HepG2 (cell line): ENCODE measurements around the gene SEZ6. TPM values are rescaled to one million over a fixed set of nuclear protein-coding genes. Genes with fewer than 3 reads are reported as not detected.

Experiments
- HOXA3 ChIP-seq: sonication (generic); formaldehyde crosslinking; IDR thresholded peaks from 2 replicates; pipeline ENCODE4 v1.5.0; 2020; ENCODE audit warnings: missing genetic modification reagents
- POLR2AphosphoS5 ChIP-seq: IDR thresholded peaks from 2 replicates; pipeline ENCODE4 v1.6.1; 2012; ENCODE audit warnings: low read depth, low read length
- RXRB ChIP-seq: IDR thresholded peaks from 2 replicates; pipeline ENCODE4 v1.6.1; 2016; ENCODE audit warnings: borderline replicate concordance, missing genetic modification reagents, missing compliant biosample characterization
- ZNF615 ChIP-seq: sonication (generic); formaldehyde crosslinking; IDR thresholded peaks from 2 replicates; pipeline ENCODE4 v1.5.0; 2020; ENCODE audit warnings: mild to moderate bottlenecking, missing genetic modification reagents, borderline replicate concordance
- polyA plus RNA-seq, 8 experiments: library from polyadenylated mRNA; depleted of rRNA in 3 of 8; stranded (reverse) in 7 of 8; unstranded in 1 of 8; fragments of >200 nt; fragmentation: Illumina TruSeq in 4 of 8; extraction: Trizol in 4 of 8; gene quantifications; 2 replicates each; pipeline versions ENCODE4 v1.2.1 to v1.2.3, GENCODE V29; 2011 to 2016; ENCODE audit warnings: low read depth in 4 of 8, missing spikeins in 1 of 8, mixed read lengths in 1 of 8; ENCODE audit not compliant: insufficient read depth in 1 of 8
- total RNA-seq, 5 experiments: library from RNA; depleted of rRNA; stranded (reverse); fragments of >200 nt; fragmentation: Illumina TruSeq; extraction: Trizol; gene quantifications; 2 replicates each; pipeline ENCODE4 v1.2.3, GENCODE V29; 2016; ENCODE audit warnings: low read depth in 1 of 5
- TF ChIP-seq, protein P1 (sequence below): sonication (generic); formaldehyde crosslinking; IDR thresholded peaks from one replicate; pipeline ENCODE4 v1.5.1; 2020; ENCODE audit warnings: mild to moderate bottlenecking, missing genetic modification reagents; ENCODE audit errors: not compliant biosample characterization
- TF ChIP-seq, protein P2 (sequence below): IDR thresholded peaks from 2 replicates; pipeline ENCODE4 v1.6.1; 2016; ENCODE audit warnings: low read depth, missing genetic modification reagents, missing compliant biosample characterization
- TF ChIP-seq, protein P3 (sequence below), 2 experiments: IDR thresholded peaks; 2 replicates each; pipeline ENCODE4 v1.6.1; 2011 to 2012; ENCODE audit warnings: low read length in 2 of 2, borderline replicate concordance in 1 of 2, low read depth in 1 of 2, mild to moderate bottlenecking in 1 of 2, moderate library complexity in 1 of 2

The SEZ6 gene
- total and polyA plus RNA-seq, 2 of the 13 experiments (the other 11 are each of a cell fraction or from before 2014, with no cell fraction given): not detected

DNA sequence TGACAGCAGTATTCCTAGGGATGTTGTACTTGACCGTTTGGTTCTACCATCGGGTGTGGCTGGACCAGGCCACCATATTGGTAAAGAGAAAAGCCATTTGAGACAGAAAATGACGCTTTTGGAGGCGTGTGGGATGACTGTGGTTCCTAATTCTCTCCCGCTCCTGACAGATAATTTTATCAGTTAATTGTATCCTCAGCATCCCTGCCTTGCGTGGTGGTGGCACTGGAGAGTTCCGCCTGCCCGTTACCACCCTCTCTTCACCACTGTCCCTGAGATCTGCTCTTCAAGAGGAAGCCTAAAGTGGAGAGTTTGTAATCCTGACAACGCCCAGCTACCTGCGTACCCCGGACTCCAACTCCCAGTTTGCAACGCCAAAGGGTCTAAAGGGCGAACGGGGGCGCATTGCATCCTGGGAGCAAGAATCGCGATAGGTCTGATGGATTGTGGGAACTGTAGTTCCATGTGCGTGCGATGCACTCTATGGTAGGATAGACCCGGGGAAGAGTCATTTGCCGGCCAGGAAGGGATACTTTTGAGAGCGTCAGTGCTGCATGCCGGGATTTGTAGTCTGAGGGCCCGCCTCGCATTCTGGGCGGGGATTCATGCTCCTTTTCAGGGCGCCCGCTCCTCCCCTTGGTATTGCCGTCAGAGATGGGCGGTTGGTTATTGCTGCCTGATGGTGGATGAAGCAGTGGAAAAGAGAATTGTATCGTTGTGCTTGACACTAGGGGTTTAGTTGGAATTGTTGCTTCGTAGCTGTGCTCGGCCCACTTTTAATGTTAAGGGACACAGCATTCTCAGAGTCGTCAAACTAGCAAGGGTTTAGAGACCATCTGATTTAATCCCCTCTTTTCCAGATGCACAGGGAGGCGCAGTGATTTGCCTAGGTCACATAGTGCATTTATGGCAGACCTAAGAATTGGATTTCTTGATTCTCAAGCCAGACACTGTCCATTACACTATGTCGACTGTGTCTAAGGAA lies 53.5 kb downstream of the SEZ6 start (continued):
- TF ChIP-seq, protein P1, sequence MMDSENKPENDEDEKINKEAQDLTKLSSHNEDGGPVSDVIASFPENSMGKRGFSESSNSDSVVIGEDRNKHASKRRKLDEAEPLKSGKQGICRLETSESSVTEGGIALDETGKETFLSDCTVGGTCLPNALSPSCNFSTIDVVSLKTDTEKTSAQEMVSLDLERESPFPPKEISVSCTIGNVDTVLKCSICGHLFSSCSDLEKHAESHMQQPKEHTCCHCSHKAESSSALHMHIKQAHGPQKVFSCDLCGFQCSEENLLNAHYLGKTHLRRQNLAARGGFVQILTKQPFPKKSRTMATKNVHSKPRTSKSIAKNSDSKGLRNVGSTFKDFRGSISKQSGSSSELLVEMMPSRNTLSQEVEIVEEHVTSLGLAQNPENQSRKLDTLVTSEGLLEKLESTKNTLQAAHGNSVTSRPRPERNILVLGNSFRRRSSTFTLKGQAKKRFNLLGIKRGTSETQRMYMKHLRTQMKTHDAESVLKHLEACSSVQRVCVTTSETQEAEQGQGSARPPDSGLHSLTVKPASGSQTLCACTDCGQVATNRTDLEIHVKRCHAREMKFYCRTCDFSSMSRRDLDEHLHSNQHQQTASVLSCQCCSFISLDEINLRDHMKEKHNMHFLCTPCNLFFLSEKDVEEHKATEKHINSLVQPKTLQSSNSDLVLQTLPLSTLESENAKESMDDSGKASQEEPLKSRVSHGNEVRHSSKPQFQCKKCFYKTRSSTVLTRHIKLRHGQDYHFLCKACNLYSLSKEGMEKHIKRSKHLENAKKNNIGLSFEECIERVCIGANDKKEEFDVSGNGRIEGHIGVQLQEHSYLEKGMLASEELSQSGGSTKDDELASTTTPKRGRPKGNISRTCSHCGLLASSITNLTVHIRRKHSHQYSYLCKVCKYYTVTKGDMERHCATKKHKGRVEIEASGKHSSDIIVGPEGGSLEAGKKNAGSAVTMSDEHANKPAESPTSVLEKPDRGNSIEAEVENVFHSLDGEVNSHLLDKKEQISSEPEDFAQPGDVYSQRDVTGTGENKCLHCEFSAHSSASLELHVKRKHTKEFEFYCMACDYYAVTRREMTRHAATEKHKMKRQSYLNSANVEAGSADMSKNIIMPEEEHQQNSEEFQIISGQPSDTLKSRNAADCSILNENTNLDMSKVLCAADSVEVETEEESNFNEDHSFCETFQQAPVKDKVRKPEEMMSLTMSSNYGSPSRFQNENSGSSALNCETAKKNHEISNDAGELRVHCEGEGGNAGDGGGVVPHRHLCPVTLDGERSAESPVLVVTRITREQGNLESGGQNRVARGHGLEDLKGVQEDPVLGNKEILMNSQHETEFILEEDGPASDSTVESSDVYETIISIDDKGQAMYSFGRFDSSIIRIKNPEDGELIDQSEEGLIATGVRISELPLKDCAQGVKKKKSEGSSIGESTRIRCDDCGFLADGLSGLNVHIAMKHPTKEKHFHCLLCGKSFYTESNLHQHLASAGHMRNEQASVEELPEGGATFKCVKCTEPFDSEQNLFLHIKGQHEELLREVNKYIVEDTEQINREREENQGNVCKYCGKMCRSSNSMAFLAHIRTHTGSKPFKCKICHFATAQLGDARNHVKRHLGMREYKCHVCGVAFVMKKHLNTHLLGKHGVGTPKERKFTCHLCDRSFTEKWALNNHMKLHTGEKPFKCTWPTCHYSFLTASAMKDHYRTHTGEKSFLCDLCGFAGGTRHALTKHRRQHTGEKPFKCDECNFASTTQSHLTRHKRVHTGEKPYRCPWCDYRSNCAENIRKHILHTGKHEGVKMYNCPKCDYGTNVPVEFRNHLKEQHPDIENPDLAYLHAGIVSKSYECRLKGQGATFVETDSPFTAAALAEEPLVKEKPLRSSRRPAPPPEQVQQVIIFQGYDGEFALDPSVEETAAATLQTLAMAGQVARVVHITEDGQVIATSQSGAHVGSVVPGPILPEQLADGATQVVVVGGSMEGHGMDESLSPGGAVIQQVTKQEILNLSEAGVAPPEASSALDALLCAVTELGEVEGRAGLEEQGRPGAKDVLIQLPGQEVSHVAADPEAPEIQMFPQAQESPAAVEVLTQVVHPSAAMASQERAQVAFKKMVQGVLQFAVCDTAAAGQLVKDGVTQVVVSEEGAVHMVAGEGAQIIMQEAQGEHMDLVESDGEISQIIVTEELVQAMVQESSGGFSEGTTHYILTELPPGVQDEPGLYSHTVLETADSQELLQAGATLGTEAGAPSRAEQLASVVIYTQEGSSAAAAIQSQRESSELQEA (CRISPR knock-in tag): no peak
- TF ChIP-seq ZNF615 (CRISPR knock-in tag) (no peak), POLR2AphosphoS5 (peak; percentile 65; the same call in 1 of the 2 replicates), HOXA3 (peak; percentile 89; the same call in 1 of the 2 replicates), RXRB (CRISPR knock-in tag) (peak; percentile 63)
- TF ChIP-seq, protein P2, sequence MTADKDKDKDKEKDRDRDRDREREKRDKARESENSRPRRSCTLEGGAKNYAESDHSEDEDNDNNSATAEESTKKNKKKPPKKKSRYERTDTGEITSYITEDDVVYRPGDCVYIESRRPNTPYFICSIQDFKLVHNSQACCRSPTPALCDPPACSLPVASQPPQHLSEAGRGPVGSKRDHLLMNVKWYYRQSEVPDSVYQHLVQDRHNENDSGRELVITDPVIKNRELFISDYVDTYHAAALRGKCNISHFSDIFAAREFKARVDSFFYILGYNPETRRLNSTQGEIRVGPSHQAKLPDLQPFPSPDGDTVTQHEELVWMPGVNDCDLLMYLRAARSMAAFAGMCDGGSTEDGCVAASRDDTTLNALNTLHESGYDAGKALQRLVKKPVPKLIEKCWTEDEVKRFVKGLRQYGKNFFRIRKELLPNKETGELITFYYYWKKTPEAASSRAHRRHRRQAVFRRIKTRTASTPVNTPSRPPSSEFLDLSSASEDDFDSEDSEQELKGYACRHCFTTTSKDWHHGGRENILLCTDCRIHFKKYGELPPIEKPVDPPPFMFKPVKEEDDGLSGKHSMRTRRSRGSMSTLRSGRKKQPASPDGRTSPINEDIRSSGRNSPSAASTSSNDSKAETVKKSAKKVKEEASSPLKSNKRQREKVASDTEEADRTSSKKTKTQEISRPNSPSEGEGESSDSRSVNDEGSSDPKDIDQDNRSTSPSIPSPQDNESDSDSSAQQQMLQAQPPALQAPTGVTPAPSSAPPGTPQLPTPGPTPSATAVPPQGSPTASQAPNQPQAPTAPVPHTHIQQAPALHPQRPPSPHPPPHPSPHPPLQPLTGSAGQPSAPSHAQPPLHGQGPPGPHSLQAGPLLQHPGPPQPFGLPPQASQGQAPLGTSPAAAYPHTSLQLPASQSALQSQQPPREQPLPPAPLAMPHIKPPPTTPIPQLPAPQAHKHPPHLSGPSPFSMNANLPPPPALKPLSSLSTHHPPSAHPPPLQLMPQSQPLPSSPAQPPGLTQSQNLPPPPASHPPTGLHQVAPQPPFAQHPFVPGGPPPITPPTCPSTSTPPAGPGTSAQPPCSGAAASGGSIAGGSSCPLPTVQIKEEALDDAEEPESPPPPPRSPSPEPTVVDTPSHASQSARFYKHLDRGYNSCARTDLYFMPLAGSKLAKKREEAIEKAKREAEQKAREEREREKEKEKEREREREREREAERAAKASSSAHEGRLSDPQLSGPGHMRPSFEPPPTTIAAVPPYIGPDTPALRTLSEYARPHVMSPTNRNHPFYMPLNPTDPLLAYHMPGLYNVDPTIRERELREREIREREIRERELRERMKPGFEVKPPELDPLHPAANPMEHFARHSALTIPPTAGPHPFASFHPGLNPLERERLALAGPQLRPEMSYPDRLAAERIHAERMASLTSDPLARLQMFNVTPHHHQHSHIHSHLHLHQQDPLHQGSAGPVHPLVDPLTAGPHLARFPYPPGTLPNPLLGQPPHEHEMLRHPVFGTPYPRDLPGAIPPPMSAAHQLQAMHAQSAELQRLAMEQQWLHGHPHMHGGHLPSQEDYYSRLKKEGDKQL (CRISPR knock-in tag): no peak
- TF ChIP-seq, protein P3, sequence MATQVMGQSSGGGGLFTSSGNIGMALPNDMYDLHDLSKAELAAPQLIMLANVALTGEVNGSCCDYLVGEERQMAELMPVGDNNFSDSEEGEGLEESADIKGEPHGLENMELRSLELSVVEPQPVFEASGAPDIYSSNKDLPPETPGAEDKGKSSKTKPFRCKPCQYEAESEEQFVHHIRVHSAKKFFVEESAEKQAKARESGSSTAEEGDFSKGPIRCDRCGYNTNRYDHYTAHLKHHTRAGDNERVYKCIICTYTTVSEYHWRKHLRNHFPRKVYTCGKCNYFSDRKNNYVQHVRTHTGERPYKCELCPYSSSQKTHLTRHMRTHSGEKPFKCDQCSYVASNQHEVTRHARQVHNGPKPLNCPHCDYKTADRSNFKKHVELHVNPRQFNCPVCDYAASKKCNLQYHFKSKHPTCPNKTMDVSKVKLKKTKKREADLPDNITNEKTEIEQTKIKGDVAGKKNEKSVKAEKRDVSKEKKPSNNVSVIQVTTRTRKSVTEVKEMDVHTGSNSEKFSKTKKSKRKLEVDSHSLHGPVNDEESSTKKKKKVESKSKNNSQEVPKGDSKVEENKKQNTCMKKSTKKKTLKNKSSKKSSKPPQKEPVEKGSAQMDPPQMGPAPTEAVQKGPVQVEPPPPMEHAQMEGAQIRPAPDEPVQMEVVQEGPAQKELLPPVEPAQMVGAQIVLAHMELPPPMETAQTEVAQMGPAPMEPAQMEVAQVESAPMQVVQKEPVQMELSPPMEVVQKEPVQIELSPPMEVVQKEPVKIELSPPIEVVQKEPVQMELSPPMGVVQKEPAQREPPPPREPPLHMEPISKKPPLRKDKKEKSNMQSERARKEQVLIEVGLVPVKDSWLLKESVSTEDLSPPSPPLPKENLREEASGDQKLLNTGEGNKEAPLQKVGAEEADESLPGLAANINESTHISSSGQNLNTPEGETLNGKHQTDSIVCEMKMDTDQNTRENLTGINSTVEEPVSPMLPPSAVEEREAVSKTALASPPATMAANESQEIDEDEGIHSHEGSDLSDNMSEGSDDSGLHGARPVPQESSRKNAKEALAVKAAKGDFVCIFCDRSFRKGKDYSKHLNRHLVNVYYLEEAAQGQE (IDR thresholded peaks at IDR 0.05; ENCODE audit: borderline replicate concordance in 1 of 2, low read depth in 1 of 2, low read length in 2 of 2): 0 out of 4 replicates have a peak, but pooled peaks of 1 of the 2 experiments have one; percentile 8
